Measurements from ENCODE around the gene SPIRE1.

DNA sequence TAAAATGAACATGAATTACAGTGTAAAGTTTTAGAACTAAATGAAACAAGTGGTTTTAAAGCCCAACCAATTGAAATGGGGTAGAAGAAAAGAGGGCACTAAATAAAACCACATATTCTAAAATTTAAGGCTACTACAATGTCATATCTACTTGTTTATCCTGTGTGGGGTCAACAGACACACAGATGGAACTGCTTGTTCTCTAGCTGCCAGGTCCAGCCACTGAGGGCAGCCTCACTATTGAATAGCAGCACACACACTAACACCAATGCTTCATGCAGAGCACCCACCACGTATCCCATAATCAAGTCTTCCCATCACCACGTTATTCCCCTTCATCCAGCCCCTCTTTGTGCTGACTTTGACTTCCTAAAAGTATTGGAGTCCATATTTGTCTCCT is 88.1 kb downstream of the SPIRE1 start:
- TF ChIP-seq POLR2AphosphoS5 (IDR thresholded peaks at IDR 0.05) (no peak), RAD21 (conservative IDR thresholded peaks at IDR 0.05) (no peak), EZH2 (IDR thresholded peaks at IDR 0.05; ENCODE audit: borderline replicate concordance, insufficient read depth, low read length, poor library complexity, severe bottlenecking) (no peak), MXI1 (conservative IDR thresholded peaks at IDR 0.05; ENCODE audit: poor library complexity, severe bottlenecking) (no peak), EP300 (conservative IDR thresholded peaks at IDR 0.05; ENCODE audit: poor library complexity, severe bottlenecking) (no peak), TAF1 (IDR thresholded peaks at IDR 0.05; ENCODE audit: low read depth) (no peak), SMC3 (conservative IDR thresholded peaks at IDR 0.05; ENCODE audit: poor library complexity) (no peak)
- TF ChIP-seq, protein P1, sequence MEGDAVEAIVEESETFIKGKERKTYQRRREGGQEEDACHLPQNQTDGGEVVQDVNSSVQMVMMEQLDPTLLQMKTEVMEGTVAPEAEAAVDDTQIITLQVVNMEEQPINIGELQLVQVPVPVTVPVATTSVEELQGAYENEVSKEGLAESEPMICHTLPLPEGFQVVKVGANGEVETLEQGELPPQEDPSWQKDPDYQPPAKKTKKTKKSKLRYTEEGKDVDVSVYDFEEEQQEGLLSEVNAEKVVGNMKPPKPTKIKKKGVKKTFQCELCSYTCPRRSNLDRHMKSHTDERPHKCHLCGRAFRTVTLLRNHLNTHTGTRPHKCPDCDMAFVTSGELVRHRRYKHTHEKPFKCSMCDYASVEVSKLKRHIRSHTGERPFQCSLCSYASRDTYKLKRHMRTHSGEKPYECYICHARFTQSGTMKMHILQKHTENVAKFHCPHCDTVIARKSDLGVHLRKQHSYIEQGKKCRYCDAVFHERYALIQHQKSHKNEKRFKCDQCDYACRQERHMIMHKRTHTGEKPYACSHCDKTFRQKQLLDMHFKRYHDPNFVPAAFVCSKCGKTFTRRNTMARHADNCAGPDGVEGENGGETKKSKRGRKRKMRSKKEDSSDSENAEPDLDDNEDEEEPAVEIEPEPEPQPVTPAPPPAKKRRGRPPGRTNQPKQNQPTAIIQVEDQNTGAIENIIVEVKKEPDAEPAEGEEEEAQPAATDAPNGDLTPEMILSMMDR (IDR thresholded peaks at IDR 0.05; ENCODE audit: poor library complexity, severe bottlenecking) = no peak
- TF ChIP-seq, protein P2, sequence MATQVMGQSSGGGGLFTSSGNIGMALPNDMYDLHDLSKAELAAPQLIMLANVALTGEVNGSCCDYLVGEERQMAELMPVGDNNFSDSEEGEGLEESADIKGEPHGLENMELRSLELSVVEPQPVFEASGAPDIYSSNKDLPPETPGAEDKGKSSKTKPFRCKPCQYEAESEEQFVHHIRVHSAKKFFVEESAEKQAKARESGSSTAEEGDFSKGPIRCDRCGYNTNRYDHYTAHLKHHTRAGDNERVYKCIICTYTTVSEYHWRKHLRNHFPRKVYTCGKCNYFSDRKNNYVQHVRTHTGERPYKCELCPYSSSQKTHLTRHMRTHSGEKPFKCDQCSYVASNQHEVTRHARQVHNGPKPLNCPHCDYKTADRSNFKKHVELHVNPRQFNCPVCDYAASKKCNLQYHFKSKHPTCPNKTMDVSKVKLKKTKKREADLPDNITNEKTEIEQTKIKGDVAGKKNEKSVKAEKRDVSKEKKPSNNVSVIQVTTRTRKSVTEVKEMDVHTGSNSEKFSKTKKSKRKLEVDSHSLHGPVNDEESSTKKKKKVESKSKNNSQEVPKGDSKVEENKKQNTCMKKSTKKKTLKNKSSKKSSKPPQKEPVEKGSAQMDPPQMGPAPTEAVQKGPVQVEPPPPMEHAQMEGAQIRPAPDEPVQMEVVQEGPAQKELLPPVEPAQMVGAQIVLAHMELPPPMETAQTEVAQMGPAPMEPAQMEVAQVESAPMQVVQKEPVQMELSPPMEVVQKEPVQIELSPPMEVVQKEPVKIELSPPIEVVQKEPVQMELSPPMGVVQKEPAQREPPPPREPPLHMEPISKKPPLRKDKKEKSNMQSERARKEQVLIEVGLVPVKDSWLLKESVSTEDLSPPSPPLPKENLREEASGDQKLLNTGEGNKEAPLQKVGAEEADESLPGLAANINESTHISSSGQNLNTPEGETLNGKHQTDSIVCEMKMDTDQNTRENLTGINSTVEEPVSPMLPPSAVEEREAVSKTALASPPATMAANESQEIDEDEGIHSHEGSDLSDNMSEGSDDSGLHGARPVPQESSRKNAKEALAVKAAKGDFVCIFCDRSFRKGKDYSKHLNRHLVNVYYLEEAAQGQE (IDR thresholded peaks at IDR 0.05; ENCODE audit: borderline replicate concordance) = no peak

Data from neural cell (in vitro differentiated cells).